HG02840 (cell line): ENCODE measurements around the gene PIN1.

Experiments used
- ATAC-seq: cut with Tn5 transposase; IDR thresholded peaks from one replicate; pipeline ENCODE4 v1.9.1; 2021; ENCODE audit warnings: mild to moderate bottlenecking, moderate library complexity, moderate number of reproducible peaks; ENCODE audit not compliant: unreplicated experiment, low FRiP score

The PIN1 gene

DNA sequence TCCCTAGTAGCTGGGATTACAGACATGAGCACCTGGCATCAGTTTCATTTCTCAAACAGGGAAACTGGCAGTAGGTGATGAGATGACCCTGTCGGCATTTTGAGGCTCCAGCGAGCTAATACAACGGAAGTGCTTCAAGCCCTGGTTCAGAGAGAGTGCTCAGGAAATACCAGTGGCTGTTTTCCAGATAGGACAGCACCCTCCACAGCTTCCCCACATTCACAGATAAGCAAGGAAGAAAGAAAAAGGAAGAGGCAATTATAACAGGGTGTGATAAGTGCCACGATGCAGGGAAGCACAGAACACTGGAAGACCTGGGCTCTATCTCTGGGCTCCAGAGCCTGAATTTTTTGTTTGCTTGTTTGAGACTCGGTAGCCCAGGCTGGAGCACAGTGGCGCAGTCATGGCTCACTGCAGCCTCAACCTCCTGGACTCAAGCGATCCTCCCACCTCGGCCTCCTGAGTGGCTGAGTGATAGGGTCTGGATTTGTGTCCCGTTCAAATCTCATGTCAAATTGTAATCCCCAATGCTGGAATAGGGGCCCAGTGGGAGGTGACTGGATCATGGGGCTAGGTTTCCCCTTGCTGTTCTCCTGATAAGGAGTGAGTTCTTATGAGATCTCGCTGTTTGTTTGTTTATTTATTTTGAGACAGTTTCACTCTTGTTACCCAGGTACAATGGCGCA is 43.5 kb downstream of the PIN1 start:
- no peak for ATAC-seq

DNA sequence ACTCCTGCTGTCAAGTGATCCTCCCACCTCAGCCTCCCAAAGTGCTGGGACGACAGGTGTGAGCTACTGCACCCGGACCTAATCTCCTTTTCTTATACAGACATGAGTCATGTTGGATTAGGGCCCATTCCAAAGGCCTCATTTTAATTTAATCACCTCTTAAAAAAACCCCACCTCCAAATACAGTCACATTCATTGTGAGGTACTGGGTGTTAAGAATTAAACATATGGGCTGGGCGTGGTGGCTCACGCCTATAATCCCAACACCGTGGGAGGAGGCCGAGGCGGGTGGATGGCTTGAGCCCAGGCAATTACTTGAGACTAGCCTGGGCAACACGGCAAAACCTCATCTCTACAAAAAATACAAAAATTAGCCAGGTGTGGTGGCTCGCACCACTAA is 46.6 kb downstream of the PIN1 start:
- no peak for ATAC-seq

GRCh38 chr19:9883231-9883758 is 48.2 kb downstream of the PIN1 start:
- no peak for ATAC-seq

GRCh38 chr19:9883764-9884163 is 48.6 kb downstream of the PIN1 start:
- ATAC-seq = no peak

DNA sequence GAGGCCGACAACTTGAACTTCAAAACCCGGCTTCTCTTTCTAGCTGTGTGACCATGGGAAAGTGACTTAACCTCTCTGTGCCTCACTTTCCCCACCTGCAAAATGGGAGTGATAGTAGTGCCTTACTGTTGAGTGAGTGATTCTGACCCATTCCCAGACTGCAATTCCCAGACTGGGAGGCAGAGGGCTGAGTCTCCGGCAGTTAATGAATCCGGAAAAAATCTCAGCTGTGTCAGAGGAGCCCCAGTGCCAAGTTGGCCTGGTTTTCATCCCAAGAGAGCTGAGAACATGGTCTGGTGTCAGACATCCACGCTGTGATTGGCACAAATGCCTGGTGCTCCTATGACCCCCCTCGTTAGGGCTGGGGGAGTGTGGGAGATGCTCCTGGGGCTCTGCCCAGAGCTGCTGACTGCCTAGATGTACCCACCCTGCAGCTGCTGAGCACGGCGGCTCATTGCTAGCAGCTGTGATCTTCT is 50.0 kb downstream of the PIN1 start:
- ATAC-seq = no peak

GRCh38 chr19:9891609-9892373 is 56.7 kb downstream of the PIN1 start:
- no peak for ATAC-seq
